ENCODE measurements around the gene NME4. TPM values are rescaled to one million over a fixed set of nuclear protein-coding genes. Genes with fewer than 3 reads are reported as not detected.

Gene NME4
- total RNA-seq, 4 donors from 2014 or later, result 31.7 to 65.0 (median 59.7) TPM

DNA sequence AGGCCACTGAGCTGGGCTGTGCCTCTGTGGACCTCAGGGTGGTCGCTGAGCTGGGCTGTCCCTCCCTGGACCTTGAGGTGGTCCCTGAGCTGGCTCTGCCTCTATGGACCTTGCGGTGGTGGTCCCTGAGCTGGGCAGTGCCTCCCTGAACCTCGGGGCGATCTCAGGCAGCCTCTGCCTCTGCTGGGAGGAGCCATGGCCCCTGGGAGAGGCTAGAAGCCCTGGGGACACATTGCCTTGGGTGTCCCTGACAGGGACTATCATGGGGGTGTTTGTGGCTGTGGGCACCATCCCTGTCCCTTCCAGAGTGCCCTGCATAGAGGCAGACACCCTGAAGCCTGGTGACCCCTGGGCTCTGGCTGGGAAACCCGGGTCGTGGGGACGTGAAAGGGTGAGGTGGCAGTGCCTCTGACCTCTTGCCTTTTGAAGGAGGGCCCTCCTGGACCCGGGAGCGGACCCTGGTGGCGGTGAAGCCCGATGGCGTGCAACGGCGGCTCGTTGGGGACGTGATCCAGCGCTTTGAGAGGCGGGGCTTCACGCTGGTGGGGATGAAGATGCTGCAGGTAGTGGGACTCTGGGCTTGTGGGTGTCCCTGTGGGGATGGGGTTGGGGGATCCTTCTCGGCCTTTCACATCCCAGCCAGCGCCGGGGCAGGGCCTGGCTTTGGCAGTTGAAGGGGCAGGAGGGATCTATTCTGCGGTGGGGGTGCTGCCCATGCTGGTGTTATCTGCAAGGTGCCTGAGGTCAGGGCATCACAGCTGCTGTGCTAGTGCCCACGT lies 1.8 kb downstream of the NME4 start:
- Histone ChIP-seq H3K36me3 (no peaks in the 10 kb centered on the region), H3K27me3 (no peaks in the 10 kb centered on the region), H3K4me1 (peaks cover 5% of the 10 kb centered on the region in 2 donors), H3K4me3 (replicated peaks in 1 of 3) (no peak overlapping the region), H3K27ac (no peak overlapping the region), H3K9me3 (no peaks in the 10 kb centered on the region)
- no peak for TF ChIP-seq POLR2A (IDR thresholded peaks at IDR 0.05)
- TF ChIP-seq, protein P1, sequence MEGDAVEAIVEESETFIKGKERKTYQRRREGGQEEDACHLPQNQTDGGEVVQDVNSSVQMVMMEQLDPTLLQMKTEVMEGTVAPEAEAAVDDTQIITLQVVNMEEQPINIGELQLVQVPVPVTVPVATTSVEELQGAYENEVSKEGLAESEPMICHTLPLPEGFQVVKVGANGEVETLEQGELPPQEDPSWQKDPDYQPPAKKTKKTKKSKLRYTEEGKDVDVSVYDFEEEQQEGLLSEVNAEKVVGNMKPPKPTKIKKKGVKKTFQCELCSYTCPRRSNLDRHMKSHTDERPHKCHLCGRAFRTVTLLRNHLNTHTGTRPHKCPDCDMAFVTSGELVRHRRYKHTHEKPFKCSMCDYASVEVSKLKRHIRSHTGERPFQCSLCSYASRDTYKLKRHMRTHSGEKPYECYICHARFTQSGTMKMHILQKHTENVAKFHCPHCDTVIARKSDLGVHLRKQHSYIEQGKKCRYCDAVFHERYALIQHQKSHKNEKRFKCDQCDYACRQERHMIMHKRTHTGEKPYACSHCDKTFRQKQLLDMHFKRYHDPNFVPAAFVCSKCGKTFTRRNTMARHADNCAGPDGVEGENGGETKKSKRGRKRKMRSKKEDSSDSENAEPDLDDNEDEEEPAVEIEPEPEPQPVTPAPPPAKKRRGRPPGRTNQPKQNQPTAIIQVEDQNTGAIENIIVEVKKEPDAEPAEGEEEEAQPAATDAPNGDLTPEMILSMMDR (IDR thresholded peaks at IDR 0.05), result no peak
- no peak for DNase-seq
- WGBS, 2 donors, result 86 to 90% methylated on average over 19 of the region's 24 CpGs
- intact Hi-C loops (cut with DNase I), result no loop called here

DNA sequence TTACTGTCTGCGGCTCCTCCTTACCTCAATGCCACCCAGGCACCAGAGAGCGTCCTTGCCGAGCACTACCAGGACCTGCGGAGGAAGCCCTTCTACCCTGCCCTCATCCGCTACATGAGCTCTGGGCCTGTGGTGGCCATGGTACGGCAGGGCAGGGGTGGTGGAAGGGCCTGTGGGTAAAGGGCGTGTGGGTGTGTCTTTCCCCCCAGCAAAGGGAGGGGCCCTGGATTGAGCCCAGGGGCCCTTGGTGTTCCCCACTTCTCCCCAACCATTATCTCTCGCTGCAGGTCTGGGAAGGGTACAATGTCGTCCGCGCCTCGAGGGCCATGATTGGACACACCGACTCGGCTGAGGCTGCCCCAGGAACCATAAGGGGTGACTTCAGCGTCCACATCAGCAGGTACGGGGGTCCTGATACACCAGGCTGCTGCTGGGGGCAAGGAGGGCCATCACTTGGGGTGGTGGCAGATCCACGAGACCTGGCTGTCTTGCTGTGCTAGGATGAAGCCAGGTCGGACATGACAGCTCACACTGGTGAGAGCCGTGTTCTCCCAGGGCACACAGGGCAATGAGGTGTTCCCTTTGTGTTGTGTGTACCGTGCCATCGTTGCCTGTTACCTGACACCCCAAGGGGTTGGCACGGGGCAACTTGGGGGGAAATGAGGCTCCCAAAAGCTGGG lies 2.5 kb downstream of the NME4 start:
- Histone ChIP-seq H3K9me3 (no peaks in the 10 kb centered on the region), H3K4me1 (peaks cover 5% of the 10 kb centered on the region in 2 donors), H3K27me3 (no peaks in the 10 kb centered on the region), H3K36me3 (no peaks in the 10 kb centered on the region), H3K27ac (no peak overlapping the region), H3K4me3 (replicated peaks in 1 of 3) (no peak overlapping the region)
- whole genome bisulfite sequencing, 2 donors, result 88 to 92% methylated on average over 11 to 18 of the region's 22 CpGs
- no peak for TF ChIP-seq POLR2A (IDR thresholded peaks at IDR 0.05)
- TF ChIP-seq, protein P1 (IDR thresholded peaks at IDR 0.05), result no peak
- DNase-seq, result no peak
- intact Hi-C loops (cut with DNase I), result no loop called here

DNA sequence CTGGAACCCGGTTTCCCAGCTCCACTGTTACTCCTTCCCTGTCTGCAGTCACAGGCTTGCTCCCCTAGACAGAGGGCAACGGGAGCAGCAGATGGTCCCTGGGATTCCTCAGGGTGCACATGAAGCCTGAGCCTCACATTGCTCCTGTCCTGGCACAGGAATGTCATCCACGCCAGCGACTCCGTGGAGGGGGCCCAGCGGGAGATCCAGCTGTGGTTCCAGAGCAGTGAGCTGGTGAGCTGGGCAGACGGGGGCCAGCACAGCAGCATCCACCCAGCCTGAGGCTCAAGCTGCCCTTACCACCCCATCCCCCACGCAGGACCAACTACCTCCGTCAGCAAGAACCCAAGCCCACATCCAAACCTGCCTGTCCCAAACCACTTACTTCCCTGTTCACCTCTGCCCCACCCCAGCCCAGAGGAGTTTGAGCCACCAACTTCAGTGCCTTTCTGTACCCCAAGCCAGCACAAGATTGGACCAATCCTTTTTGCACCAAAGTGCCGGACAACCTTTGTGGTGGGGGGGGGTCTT lies 3.1 kb downstream of the NME4 start:
- TF ChIP-seq, protein P1 (IDR thresholded peaks at IDR 0.05), result no peak
- no peak for TF ChIP-seq POLR2A (IDR thresholded peaks at IDR 0.05)
- intact Hi-C loops (cut with DNase I), result no loop called here
- Histone ChIP-seq H3K36me3 (no peaks in the 10 kb centered on the region), H3K9me3 (no peaks in the 10 kb centered on the region), H3K27me3 (no peaks in the 10 kb centered on the region), H3K4me1 (peaks cover 5% of the 10 kb centered on the region in 2 donors), H3K27ac (no peak overlapping the region), H3K4me3 (replicated peaks in 1 of 3) (no peak overlapping the region)
- WGBS, 2 donors, result 83 to 88% methylated on average over 10 of the region's 10 CpGs
- DNase-seq, result no peak

DNA sequence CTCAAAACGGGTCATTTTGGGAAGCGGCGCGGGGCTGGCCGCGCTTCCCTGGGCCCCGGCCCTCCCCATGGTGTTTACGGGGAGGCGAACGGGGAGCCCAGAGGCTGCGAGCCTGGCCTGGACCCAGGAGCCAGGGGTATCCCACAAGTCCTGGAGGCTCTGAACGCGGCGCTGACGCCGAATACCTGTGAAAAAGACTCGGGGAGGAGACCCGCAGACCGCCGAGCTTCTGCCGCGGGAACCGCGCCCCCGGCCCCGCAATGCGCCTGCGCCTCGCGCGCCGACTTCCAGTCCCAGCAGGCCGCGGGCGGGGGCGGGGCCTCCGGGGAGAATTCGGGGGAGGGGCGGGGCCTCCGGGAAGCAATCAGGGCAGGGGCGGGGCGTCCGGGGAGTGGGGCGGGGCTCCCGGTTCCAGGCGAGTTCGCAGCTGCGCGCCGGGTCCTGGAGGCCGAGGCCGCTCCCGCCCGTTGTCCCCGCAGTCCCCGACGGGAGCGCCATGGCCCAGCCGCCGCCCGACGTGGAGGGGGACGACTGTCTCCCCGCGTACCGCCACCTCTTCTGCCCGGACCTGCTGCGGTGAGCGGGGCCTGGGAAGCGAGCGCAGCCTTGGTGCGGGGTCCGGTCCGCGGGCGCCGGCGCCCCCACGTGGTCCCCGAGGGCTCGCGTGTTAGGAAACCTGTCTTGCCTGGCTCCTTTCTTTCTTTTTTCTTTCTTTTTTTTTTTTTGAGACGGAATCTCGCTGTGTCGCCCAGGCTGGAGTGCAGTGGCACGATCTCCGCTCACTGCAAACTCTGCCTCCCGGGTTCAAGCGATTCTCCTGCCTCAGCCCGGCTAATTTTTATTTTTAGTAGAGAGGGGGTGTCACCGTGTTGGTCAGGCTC lies 4.7 kb downstream of the NME4 start, which contains the start of gene DECR2:
Gene DECR2, plus strand, starts transcription at position 418 of the 881 bp plus-strand sequence. Its CDS starts 79 bp downstream, at position 497.
- peak within 1 kb of the TSS; percentile 59 to 87 (median 71) for H3K27ac ChIP-seq
- peaks cover 3 to 5% of the 10 kb centered on the region in 2 donors for H3K4me1 ChIP-seq
- WGBS, 2 donors, result 2 to 3% methylated on average over 37 to 44 of the region's 91 CpGs
- H3K36me3 ChIP-seq, result no peaks in the 10 kb centered on the region
- intact Hi-C loops (cut with DNase I), result no loop called here
- no peaks in the 10 kb centered on the region for H3K9me3 ChIP-seq
- peak within 1 kb of the TSS; percentile 35 to 73 (median 70) for H3K4me3 ChIP-seq (replicated peaks in 1 of 3)
- TF ChIP-seq, protein P1 (IDR thresholded peaks at IDR 0.05), result peak in 4 of 6 experiments; percentile 35 to 57 (median 49)
- peak; percentile 68 to 85 for TF ChIP-seq POLR2A (IDR thresholded peaks at IDR 0.05)
- H3K27me3 ChIP-seq, result no peaks in the 10 kb centered on the region
- peak; percentile 96 to 97 for DNase-seq

Data from thyroid gland (tissue), 4 donors.